ENCODE data around the gene LRMDA. TPM values are rescaled to one million over a fixed set of nuclear protein-coding genes. Genes with fewer than 3 reads are reported as not detected.
"Not testable (repeated sequence)": the region's sequence is repeated elsewhere in the genome, so short reads cannot be mapped to it uniquely, and the experiment has no call there.

LRMDA gene
- total RNA-seq, 1 experiment from 2014 or later: not detected

DNA sequence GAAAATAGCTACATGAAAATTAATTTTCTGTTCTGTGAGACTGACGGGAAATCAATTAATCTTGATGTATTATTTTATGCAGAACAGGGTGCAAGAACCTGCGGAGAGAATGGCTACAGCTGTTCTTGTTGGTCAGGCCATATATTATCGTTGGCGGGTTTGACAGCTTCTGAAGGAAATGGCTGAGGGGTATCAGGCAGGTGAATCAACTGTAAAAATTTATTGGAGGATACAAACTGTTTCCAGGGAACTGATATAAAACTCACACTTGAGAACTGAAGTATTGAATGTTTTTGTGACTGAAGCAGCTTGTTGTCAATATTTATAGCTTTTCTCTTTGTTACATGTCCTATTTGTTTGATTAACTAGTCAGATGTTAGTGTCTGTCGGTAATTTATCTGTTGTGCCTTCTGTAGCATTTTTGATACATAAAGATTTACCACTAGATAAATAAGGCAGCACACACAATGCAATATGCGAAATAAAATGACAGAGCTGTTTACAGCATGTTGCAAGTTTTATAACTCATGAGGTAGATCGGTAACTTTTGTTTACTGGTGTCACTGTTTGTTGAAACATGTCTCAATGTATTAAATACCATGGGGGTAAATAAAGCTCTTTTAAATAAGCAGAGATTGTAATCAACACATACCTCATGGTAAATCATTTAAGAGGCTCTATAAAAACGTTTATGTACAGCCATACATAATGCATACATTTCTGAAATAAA lies 308.2 kb downstream of the LRMDA start:
- no peak for DNase-seq (ENCODE audit: low spot score)

DNA sequence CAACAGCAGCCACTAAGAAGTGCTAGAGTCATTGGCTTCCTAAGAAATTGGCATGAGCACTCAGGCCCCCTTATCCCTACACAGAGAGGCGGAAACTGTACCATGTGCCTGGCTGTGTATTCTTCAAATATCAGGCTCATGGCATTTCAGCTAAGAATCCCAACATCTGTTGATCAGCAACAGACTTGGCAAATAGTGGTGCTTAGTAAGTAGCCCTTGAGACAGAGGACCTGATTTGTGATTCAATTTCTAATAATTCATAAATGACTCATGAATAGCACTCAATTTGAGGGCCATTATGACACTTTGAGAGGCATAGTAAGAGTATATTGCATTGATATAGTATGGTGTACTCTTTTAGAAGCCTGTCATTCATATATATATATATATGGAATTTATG lies 309.1 kb downstream of the LRMDA start:
- no peak for DNase-seq (ENCODE audit: low spot score)

DNA sequence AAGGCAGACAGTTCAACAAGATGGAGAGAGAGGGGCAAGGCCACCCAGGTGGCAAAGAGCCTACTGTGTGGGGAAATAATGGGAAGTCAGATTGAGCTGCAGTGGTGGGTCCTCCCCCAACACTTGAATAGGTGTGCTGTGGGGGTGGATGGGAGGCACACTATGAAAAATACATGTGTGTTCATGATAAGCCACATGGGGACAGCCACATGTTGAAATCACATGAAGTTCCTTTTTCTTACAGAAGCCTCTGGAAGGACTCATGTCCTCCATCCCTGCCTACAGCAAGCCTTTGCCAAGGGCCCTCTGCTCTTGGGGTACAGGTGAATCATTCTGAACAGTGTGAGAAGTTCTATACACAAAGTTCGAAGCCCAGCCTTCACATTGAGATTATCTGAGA lies 310.9 kb downstream of the LRMDA start:
- DNase-seq (ENCODE audit: low spot score): no peak

DNA sequence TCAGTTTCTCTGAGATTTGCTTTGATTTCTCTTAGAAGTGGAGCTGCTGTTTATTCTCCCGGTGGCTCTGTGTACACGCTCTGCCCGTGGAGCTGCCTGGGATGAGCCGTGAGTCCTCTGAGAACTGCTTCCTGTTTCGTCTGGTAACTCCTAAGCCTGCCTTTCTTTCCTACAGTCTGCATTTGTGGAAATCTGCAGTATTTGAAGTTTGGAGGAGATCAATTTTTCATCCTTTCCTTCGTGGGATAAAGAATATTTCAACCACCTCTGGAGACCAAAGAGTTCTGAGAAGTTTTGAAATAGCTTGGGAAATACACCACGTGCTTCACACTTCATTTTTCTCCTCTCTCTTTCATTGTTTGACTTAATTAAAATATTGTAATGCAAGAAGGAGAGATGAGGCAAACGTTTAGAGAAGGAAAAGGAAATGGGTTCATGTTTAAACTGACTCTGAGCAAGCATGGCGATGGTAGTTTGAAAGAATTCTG lies 311.9 kb downstream of the LRMDA start:
- DNase-seq (ENCODE audit: low spot score): no peak

DNA sequence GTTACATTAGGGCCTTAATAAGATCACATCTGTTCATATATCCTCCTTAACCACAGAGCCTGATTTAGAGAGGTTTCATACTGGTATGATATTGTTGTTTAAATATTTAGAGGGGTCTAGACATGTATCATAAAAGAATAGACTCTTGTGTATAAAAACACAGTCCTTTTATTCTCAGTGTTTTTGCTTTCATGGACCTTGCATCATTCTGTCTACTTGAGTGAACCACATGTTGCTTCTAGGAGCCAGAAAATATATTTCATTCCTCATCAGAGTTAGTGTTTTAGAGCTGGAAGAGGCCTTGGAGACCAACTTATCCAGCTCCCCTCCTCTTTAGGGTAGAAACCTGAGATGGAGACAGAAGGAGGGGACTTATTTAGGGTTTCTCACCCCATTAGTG lies 312.8 kb downstream of the LRMDA start:
- DNase-seq (ENCODE audit: low spot score): no peak

DNA sequence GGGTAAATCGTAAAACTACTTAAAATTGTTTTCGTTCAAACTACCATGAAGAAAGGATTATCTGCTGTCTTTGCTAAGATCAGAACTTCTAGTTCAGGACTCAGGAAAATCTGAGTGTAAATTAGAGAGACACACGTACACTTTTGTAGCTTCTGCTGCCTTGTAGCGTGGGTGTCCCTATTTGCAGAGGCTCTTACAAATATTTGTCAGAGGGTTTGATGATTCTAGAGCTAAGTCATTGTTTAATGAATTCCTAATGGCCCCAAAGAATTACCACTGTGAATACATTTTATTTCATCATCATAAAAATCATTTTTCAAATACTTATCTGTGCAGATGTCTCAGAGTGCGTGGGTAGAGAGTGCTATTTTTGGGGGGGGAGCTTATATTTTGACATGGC lies 314.9 kb downstream of the LRMDA start:
- no peak for DNase-seq (ENCODE audit: low spot score)

DNA sequence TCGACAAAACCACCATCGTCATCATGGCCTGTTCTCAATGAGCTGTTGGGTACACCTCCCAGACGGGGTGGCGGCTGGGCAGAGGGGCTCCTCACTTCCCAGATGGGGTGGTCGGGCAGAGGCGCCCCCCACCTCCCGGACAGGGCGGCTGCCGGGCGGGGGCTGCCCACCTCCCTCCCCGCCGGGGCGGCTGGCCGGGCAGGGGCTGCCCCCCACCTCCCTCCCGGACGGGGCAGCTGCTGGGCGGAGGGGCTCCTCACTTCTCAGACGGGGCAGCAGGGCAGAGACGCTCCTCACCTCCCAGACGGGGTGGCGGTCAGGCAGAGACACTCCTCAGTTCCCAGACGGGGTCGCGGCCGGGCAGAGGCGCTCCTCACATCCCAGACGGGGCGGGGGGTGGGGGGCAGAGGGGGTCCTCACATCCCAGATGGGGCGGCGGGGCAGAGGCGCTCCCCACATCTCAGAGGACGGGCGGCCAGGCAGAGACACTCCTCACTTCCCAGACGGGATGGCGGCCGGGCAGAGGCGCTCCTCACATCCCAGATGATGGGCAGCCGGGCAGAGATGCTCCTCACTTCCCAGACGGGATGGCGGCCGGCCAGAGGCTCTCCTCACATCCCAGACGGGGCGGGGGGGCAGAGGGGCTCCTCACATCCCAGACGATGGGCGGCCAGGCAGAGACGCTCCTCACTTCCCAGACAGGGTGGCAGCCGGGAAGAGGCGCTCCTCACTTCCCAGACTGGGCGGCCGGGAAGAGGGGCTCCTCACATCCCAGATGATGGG lies 318.9 kb downstream of the LRMDA start:
- not testable (repeated sequence) for DNase-seq (ENCODE audit: low spot score)

DNA sequence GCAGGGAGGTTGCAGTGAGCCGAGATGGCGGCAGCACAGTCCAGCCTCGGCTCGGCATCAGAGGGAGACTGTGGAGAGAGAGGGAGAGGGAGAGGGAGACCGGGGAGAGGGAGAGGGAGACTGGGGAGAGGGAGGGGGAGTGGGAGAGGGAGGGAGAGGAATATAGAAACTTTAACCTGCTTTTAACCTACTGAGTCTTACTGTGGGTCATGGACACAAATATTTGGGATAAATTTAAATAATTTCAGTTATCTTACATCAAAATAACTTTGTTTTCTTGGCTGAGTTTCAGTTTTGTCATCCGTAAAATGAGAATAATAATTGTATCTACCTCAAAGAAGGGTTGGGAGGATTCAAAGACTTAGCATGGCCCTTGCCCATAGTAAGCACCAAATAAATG lies 319.8 kb downstream of the LRMDA start:
- DNase-seq (ENCODE audit: low spot score): no peak

DNA sequence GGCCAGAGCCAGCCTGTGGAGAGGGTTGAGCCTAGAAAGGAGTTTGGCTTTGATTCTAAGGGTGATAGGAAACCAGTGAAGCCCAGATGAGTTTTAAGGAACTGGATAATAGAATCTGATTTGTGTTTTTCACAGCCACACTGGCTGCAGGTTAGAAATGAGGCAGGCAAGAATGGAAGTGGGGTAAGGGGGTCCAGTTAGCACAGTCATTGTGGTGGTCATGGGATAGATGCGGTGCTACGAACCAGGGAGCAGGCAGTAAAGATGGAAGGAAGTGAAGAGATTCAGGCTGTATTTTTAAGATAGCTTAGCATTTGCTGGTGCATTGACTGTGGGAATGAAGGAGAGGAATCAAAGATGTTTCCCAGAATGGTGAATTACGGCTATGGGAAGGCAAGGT lies 322.2 kb downstream of the LRMDA start:
- no peak for DNase-seq (ENCODE audit: low spot score)

DNA sequence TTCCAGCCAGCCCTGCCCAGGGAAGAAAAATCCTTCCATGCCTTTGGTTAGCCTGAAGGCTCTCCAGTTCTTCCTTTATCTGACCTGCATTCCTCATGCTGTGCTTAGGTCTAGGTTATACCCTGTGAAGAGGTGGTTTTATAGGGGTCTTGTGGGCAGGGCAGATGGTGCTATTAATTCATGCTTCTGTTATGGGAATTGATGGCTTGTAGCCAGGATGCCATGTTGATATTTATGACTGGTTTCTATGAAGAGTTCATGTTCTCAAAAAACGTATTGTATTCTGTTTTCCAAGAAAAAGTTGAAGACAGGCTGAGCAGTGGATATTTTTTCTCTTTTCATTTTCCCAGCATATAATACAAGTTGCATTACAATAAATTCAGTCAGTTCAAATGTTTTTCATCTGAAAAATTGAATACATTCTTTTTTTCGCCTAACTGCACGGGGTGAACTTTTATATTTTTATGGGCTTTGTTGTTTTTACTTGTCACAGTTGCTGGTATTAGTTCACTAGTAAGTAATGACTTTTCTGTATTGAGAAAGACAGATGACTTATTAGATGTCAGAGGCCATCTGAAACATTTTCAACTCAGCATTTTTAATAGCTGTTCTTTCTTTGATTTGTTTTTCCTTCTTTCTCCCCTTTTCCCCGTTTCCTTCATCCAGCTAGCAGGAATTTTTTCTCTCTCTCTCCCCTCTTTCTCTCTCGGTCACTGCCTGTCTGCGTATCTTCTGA lies 322.8 kb downstream of the LRMDA start:
- no peak for DNase-seq (ENCODE audit: low spot score)

DNA sequence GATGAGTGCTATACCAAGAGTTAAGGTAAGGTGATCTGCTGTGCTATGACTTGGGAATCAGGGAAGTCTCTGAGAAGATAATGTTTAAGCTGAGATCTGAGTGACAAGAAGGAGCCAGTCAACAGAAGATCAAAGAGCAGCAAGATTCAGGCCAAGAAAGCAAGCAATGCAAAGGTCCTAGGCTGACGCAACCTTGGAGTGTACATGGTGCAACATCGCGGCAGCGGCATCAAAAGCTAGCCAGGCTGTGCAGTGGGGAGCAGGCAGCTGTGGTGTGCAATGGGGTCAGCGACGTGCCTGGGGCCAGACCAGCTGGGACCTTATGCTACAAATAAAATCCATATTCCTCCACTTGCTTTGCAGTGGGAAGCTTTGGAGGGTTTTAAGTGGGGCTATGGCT lies 324.1 kb downstream of the LRMDA start:
- DNase-seq (ENCODE audit: low spot score): no peak

DNA sequence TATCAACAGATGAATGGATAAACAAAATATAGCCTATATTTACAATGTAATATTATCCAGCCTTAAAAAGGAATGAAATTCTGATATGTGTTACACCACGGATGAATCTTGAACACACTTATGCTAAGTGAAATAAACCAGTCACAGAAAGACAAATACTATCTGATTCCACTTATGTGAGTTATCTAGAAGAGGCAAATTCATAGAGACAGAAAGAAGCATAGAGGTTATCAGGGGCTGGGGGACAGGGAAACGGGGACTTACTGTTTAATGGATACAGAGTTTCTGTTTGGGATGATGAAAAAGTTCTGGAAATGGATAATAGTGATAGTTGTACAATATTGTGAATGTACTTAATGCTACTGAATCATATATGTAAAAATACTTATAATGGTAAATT lies 329.9 kb downstream of the LRMDA start:
- no peak for DNase-seq (ENCODE audit: low spot score)

DNA sequence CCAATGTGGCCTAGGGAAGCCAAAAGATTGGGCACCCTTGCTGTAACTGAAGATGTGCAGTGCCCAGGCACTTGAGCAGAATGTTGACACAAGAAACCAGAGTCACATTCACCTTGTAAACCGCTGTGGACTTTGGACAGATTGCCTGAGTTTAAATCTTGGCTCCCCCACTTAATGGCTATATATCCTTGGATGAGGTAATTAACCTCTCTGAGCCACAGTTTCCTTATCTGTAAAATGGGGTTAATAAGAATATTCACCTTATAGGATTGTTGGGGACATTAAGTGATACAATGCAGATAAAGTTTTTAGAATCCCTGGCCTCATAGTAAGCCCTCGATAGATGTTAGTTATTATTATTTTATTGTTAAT lies 331.0 kb downstream of the LRMDA start:
- DNase-seq (ENCODE audit: low spot score): no peak

DNA sequence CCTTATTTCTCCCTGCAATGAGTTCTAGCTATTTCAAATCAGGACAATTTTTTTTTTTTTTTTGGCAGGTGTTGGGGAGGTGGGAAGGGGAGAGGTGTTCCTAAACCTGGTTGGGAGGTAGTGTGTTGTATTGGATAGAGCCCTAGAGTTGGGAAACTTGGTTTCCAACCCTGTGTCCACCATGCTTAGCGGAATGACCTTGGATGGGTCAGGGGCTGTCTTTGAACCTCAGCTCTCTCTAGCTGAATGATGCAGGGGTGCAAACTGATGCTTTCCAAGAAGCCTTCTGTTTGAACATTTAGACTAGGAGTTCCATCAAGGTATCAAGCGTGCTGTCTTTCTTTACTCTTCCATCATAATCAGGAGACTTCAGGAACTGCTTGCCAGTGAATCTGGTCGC lies 332.2 kb downstream of the LRMDA start:
- no peak for DNase-seq (ENCODE audit: low spot score)

DNA sequence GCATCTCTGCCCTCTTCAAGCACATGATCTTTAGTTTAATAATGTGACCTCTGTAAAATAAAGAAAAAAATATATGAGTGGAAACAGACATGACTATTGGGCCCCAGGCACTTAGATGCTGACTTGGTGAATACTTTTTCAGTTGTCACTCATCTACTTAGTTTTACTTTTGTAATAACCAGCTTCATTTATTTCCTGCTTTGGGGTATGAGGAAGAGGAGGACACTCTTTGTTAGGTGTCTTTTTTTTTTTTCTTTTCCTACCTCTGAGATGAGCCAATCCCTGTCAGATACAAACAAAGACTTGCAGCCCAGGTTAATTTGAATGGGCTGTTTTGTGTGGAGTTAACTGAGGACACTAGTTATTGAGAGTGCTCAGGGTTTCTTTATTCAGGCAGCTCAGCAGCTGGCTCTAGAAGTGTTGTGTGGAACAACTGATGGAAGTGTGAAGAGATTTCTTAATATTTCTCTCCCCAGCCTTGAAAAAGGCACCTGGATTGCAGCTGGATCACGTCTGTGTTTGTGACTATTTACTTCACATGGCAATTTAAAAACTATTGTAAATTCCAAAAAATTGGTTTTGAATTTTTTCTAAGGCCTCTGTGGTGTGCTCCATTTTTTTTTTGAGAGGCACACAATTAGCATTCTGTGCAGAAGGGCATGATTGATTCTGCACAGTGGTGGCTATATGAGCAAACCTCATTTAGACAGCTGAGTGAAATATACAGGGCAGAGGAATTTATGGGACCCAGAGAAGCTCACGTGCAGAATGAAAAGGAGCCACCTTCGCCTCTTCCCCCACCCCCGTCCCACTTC lies 333.8 kb downstream of the LRMDA start:
- DNase-seq (ENCODE audit: low spot score): no peak

DNA sequence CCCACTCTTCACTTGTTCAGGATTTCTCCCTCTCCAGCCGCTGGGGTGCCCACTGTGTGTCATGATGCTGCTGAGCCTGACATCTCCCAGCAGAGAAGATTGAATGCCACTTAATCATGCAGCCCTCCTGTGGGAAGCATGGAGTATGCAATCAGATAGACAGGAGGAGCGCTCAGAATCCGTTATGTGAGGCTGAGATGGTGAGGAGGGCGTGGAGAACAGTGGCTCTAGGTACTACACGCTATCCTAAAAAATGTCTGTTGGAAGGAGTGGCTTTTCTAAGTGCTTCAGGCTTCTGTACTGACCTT lies 334.3 kb downstream of the LRMDA start:
- no peak for DNase-seq (ENCODE audit: low spot score)

DNA sequence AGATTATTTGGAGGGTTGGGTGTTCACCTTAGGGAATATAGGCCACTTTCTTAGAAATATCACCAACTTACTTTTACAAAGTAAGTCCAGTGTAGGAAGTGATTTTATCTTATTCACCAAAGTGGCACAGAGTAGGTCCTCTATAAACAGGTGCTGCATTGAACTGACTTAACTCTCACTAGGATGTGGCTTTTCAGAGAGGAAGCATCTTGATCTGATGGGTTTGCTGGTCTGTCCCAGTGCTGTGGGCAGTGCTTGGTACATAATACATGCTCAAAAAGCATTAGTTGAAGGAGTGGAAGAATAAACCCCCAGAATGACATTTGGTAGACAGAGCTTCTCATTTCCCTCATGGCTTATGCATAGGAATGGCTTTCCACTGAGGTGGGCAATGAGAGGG lies 334.7 kb downstream of the LRMDA start:
- DNase-seq (ENCODE audit: low spot score): no peak

DNA sequence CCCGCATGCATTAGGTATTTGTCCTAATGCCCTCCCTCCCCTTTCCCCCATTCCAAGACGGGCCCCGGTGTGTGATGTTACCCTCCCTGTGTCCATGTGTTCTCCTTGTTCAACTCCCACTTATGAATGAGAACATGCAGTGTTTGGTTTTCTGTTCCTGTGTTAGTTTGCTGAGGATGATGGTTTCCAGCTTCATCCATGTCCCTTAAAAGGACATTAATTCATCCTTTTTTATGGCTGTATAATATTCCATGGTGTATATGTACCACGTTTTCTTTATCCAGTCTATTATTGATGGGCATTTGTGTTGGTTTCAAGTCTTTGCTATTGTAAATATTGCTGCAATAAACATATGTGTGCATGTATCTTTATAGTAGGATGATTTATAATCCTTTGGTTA lies 335.3 kb downstream of the LRMDA start:
- DNase-seq (ENCODE audit: low spot score): not testable (repeated sequence)

DNA sequence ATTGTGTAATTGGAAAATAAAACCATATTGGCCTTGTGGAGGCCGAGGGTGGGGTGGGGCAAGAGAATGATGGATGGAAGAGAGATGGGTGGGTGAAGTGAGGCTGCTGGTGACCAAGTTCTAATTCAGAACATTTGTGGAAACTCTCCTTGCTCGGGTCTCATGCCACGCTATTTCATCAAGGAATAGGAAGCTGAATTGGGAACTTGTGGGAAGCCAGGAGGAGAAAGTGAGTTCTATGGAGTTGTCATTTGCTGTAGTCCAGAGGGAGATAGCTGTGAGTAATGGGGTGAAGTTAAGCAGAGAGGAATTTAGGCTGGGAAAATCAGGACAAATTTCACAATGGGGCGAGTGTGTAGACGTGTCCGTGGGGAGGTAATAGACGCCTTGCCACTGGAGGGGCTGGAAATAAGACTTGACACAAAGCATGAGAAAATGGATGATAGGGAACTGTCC lies 339.2 kb downstream of the LRMDA start:
- no peak for DNase-seq (ENCODE audit: low spot score)

DNA sequence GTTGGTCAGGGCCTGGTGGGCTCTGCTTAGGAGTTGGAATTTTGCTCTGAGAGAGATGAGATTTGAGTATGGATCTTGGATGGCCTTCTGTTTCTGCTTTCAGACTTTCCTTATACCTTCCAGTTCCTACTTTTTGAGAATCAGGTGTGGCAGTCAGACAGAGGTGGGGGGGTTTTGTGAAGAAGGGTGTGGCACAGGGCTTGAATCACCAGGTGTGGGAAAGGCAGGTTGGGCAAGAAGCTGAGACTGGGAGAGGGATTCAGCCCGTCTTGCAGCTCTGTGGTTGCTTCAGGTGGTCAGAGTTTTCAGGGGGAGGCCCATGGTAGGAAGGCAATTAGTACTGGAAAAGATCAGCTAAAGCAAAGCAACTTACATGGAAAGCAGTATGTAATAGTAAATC lies 340.2 kb downstream of the LRMDA start:
- DNase-seq (ENCODE audit: low spot score): no peak

DNA sequence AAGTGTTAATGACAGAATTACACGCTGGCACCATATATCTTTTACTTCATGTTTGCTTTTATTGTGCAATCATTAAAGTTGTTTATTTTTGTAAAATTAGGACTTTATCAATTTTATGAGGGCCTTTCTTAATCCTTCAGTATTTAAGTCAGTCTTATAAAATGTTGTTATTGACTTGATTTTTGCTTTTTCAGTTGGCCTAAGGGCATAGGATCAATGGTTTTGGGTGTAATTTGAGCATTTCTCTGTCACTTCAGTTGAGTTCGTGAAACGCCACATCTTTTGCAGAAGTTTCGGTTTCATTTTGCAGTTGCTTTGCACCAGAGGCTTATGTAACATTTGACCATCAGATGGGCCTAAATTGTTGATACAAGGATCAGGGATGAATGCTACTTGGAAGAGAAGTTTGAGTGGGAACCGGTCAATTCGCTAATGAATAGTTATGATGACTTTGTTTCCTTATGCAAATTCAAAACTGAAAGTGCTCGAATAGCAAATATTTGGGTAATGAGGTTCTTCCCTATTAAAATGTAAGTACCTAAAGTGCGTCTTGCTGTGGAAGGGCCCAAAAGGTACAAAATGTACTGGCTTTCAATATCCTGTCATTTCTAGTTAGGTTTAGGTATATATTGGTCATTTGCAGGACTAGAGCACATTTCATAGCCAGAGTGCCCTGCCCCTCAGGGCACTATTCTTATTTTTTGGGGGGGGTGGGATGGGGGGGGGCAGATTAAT lies 340.9 kb downstream of the LRMDA start:
- DNase-seq (ENCODE audit: low spot score): no peak

All from HT-29 (cell line).